Measurements from ENCODE around the gene TPP1.

- TF ChIP-seq CTCF (IDR thresholded peaks at IDR 0.05; ENCODE audit: low read length) (no peak), EZH2phosphoT487 (IDR thresholded peaks at IDR 0.05; ENCODE audit: low read length) (no peak)
Measured at GRCh38 chr11:6567371-6567745, 51.9 kb downstream of the TPP1 start.
